HepG2 (cell line): Measurements from ENCODE around the gene UGT1A7. TPM values are rescaled to one million over a fixed set of nuclear protein-coding genes. Genes with fewer than 3 reads are reported as not detected.

Experiments
- CENPX ChIP-seq: sonication (generic); formaldehyde crosslinking; IDR thresholded peaks from 2 replicates; pipeline ENCODE4 v1.9.0; 2021; ENCODE audit warnings: mild to moderate bottlenecking, missing genetic modification reagents, moderate library complexity
- HINFP ChIP-seq: sonication (generic); formaldehyde crosslinking; IDR thresholded peaks from 2 replicates; pipeline ENCODE4 v1.4.0; 2020; ENCODE audit warnings: low read depth, mild to moderate bottlenecking, missing genetic modification reagents
- KLF13 ChIP-seq: sonication (generic); formaldehyde crosslinking; IDR thresholded peaks from 2 replicates; pipeline ENCODE4 v1.4.0; 2020; ENCODE audit warnings: mild to moderate bottlenecking, missing genetic modification reagents
- MTF1 ChIP-seq: sonication (generic); formaldehyde crosslinking; IDR thresholded peaks from 2 replicates; pipeline ENCODE4 v1.5.0; 2020; ENCODE audit warnings: missing genetic modification reagents
- USF2 ChIP-seq, 2 experiments: sonication (generic) in 1 of 2; formaldehyde crosslinking in 1 of 2; IDR thresholded peaks; 2 replicates each; pipeline versions ENCODE4 v1.5.1 to v1.6.1; 2011 to 2020; ENCODE audit warnings: borderline replicate concordance in 1 of 2, low read depth in 1 of 2, low read length in 1 of 2, mild to moderate bottlenecking in 1 of 2, missing genetic modification reagents in 1 of 2, moderate library complexity in 1 of 2
- ZBTB3 ChIP-seq: sonication (generic); formaldehyde crosslinking; IDR thresholded peaks from 2 replicates; pipeline ENCODE4 v1.4.0; 2020; ENCODE audit warnings: low read depth, mild to moderate bottlenecking, moderate library complexity, missing genetic modification reagents, borderline replicate concordance
- ZNF318 ChIP-seq: sonication (generic); formaldehyde crosslinking; IDR thresholded peaks from 2 replicates; pipeline ENCODE4 v1.4.0; 2020; ENCODE audit warnings: mild to moderate bottlenecking, missing genetic modification reagents
- ZNF343 ChIP-seq: sonication (generic); formaldehyde crosslinking; IDR thresholded peaks from 2 replicates; pipeline ENCODE4 v1.4.0; 2020; ENCODE audit warnings: mild to moderate bottlenecking, missing genetic modification reagents
- ZSCAN29 ChIP-seq: sonication (generic); formaldehyde crosslinking; conservative IDR thresholded peaks from 2 replicates; pipeline ENCODE4 v1.4.0; 2020; ENCODE audit warnings: mild to moderate bottlenecking, missing genetic modification reagents
- polyA plus RNA-seq, 8 experiments: library from polyadenylated mRNA; depleted of rRNA in 3 of 8; stranded (reverse) in 7 of 8; unstranded in 1 of 8; fragments of >200 nt; fragmentation: Illumina TruSeq in 4 of 8; extraction: Trizol in 4 of 8; gene quantifications; 2 replicates each; pipeline versions ENCODE4 v1.2.1 to v1.2.3, GENCODE V29; 2011 to 2016; ENCODE audit warnings: low read depth in 4 of 8, missing spikeins in 1 of 8, mixed read lengths in 1 of 8; ENCODE audit not compliant: insufficient read depth in 1 of 8
- total RNA-seq, 5 experiments: library from RNA; depleted of rRNA; stranded (reverse); fragments of >200 nt; fragmentation: Illumina TruSeq; extraction: Trizol; gene quantifications; 2 replicates each; pipeline ENCODE4 v1.2.3, GENCODE V29; 2016; ENCODE audit warnings: low read depth in 1 of 5
- TF ChIP-seq, protein P1 (sequence below): sonication (generic); formaldehyde crosslinking; IDR thresholded peaks from 2 replicates; pipeline ENCODE4 v1.4.0; 2020; ENCODE audit warnings: missing genetic modification reagents

The UGT1A7 gene
- total and polyA plus RNA-seq, 2 of the 13 experiments (the other 11 are each of a cell fraction or from before 2014, with no cell fraction given), result not detected

GRCh38 chr2:233756429-233757081 lies 74.9 kb downstream of the UGT1A7 start (continued):
- TF ChIP-seq, protein P1, sequence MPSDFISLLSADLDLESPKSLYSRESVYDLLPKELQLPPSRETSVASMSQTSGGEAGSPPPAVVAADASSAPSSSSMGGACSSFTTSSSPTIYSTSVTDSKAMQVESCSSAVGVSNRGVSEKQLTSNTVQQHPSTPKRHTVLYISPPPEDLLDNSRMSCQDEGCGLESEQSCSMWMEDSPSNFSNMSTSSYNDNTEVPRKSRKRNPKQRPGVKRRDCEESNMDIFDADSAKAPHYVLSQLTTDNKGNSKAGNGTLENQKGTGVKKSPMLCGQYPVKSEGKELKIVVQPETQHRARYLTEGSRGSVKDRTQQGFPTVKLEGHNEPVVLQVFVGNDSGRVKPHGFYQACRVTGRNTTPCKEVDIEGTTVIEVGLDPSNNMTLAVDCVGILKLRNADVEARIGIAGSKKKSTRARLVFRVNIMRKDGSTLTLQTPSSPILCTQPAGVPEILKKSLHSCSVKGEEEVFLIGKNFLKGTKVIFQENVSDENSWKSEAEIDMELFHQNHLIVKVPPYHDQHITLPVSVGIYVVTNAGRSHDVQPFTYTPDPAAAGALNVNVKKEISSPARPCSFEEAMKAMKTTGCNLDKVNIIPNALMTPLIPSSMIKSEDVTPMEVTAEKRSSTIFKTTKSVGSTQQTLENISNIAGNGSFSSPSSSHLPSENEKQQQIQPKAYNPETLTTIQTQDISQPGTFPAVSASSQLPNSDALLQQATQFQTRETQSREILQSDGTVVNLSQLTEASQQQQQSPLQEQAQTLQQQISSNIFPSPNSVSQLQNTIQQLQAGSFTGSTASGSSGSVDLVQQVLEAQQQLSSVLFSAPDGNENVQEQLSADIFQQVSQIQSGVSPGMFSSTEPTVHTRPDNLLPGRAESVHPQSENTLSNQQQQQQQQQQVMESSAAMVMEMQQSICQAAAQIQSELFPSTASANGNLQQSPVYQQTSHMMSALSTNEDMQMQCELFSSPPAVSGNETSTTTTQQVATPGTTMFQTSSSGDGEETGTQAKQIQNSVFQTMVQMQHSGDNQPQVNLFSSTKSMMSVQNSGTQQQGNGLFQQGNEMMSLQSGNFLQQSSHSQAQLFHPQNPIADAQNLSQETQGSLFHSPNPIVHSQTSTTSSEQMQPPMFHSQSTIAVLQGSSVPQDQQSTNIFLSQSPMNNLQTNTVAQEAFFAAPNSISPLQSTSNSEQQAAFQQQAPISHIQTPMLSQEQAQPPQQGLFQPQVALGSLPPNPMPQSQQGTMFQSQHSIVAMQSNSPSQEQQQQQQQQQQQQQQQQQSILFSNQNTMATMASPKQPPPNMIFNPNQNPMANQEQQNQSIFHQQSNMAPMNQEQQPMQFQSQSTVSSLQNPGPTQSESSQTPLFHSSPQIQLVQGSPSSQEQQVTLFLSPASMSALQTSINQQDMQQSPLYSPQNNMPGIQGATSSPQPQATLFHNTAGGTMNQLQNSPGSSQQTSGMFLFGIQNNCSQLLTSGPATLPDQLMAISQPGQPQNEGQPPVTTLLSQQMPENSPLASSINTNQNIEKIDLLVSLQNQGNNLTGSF (CRISPR knock-in tag), result no peak
- TF ChIP-seq MTF1 (CRISPR knock-in tag), result no peak
- TF ChIP-seq ZBTB3 (CRISPR knock-in tag), result no peak
- TF ChIP-seq ZNF343, result no peak
- no peak for TF ChIP-seq ZNF318 (CRISPR knock-in tag)
- no peak for TF ChIP-seq HINFP (CRISPR knock-in tag)
- TF ChIP-seq ZSCAN29 (CRISPR knock-in tag), result 0 out of 2 replicates have a peak, but pooled peaks have one; percentile 47
- no peak for TF ChIP-seq CENPX
- no peak for TF ChIP-seq KLF13
- TF ChIP-seq USF2 (IDR thresholded peaks at IDR 0.05; ENCODE audit: low read depth, low read length), result no peak
- no peak for TF ChIP-seq USF2 (CRISPR knock-in tag; IDR thresholded peaks at IDR 0.05; ENCODE audit: borderline replicate concordance)
